HEK293 (cell line): ENCODE measurements around the gene LMNA.

Source experiments
- FEZF1 ChIP-seq: fragments of 450-650 bp; formaldehyde crosslinking; IDR thresholded peaks from 2 replicates; pipeline ENCODE4 v1.5.1; 2016; ENCODE audit warnings: missing biosample characterization, missing genetic modification characterization
- GLIS1 ChIP-seq: fragments of 450-650 bp; formaldehyde crosslinking; IDR thresholded peaks from 2 replicates; pipeline ENCODE4 v1.5.1; 2016; ENCODE audit warnings: missing biosample characterization, missing genetic modification characterization
- HOXA7 ChIP-seq: sonication (generic); formaldehyde crosslinking; IDR thresholded peaks from 2 replicates; pipeline ENCODE4 v1.8.1; 2022; ENCODE audit warnings: missing genetic modification reagents, borderline replicate concordance
- KLF1 ChIP-seq: fragments of 450-650 bp; formaldehyde crosslinking; IDR thresholded peaks from 2 replicates; pipeline ENCODE4 v1.5.1; 2016; ENCODE audit warnings: missing biosample characterization, missing genetic modification characterization
- KLF17 ChIP-seq: fragments of 450-650 bp; formaldehyde crosslinking; IDR thresholded peaks from 2 replicates; pipeline ENCODE4 v1.5.1; 2016; ENCODE audit warnings: missing biosample characterization, missing genetic modification characterization
- OVOL3 ChIP-seq: fragments of 450-650 bp; formaldehyde crosslinking; IDR thresholded peaks from 2 replicates; pipeline ENCODE4 v1.5.1; 2016; ENCODE audit warnings: missing biosample characterization, missing genetic modification characterization
- PATZ1 ChIP-seq: fragments of 450-650 bp; formaldehyde crosslinking; IDR thresholded peaks from 2 replicates; pipeline ENCODE4 v1.5.1; 2016; ENCODE audit warnings: missing biosample characterization, missing genetic modification characterization
- PBX3 ChIP-seq: sonication (generic); formaldehyde crosslinking; IDR thresholded peaks from 2 replicates; pipeline ENCODE4 v1.8.1; 2022; ENCODE audit warnings: mild to moderate bottlenecking, moderate library complexity, missing genetic modification reagents
- PRDM1 ChIP-seq: fragments of 450-650 bp; formaldehyde crosslinking; IDR thresholded peaks from 2 replicates; pipeline ENCODE4; 2016; ENCODE audit warnings: missing biosample characterization, missing genetic modification characterization
- WT1 ChIP-seq: fragments of 450-650 bp; formaldehyde crosslinking; IDR thresholded peaks from 2 replicates; pipeline ENCODE4 v1.5.1; 2016; ENCODE audit warnings: missing biosample characterization, missing genetic modification characterization
- ZFP37 ChIP-seq: fragments of 450-650 bp; formaldehyde crosslinking; IDR thresholded peaks from 2 replicates; pipeline ENCODE4 v1.5.1; 2016; ENCODE audit warnings: missing biosample characterization, missing genetic modification characterization
- ZNF121 ChIP-seq: fragments of 450-650 bp; formaldehyde crosslinking; IDR thresholded peaks from 2 replicates; pipeline ENCODE4 v1.5.1; 2016; ENCODE audit warnings: missing biosample characterization, missing genetic modification characterization
- ZNF132 ChIP-seq: fragments of 450-650 bp; formaldehyde crosslinking; IDR thresholded peaks from 2 replicates; pipeline ENCODE4 v1.5.1; 2017; ENCODE audit warnings: missing biosample characterization, missing genetic modification characterization, borderline replicate concordance
- ZNF138 ChIP-seq: fragments of 450-650 bp; formaldehyde crosslinking; IDR thresholded peaks from 2 replicates; pipeline ENCODE4 v1.5.1; 2016; ENCODE audit warnings: missing biosample characterization, missing genetic modification characterization, borderline replicate concordance
- ZNF169 ChIP-seq: fragments of 450-650 bp; formaldehyde crosslinking; IDR thresholded peaks from 2 replicates; pipeline ENCODE4 v1.5.1; 2016; ENCODE audit warnings: missing biosample characterization, missing genetic modification characterization
- ZNF175 ChIP-seq: fragments of 450-650 bp; formaldehyde crosslinking; IDR thresholded peaks from 2 replicates; pipeline ENCODE4 v1.5.1; 2016; ENCODE audit warnings: missing biosample characterization, missing genetic modification characterization
- ZNF274 ChIP-seq, 2 experiments: fragments of 200-500 bp in 1 of 2; fragments of 450-650 bp in 1 of 2; sonication (Bioruptor generic) in 1 of 2; formaldehyde crosslinking in 1 of 2; IDR thresholded peaks; 2 replicates each; pipeline versions ENCODE4 v1.5.1 to v1.6.1; 2014 to 2016; ENCODE audit warnings: borderline replicate concordance in 1 of 2, inconsistent platforms in 1 of 2, low read length in 1 of 2, missing biosample characterization in 1 of 2, missing genetic modification characterization in 1 of 2
- ZNF324 ChIP-seq: fragments of 450-650 bp; formaldehyde crosslinking; IDR thresholded peaks from 2 replicates; pipeline ENCODE4 v1.5.1; 2016; ENCODE audit warnings: missing biosample characterization, missing genetic modification characterization
- ZNF341 ChIP-seq: fragments of 450-650 bp; formaldehyde crosslinking; IDR thresholded peaks from 2 replicates; pipeline ENCODE4; 2016; ENCODE audit warnings: low read depth, missing biosample characterization, missing genetic modification characterization
- ZNF362 ChIP-seq: fragments of 450-650 bp; formaldehyde crosslinking; IDR thresholded peaks from 2 replicates; pipeline ENCODE4 v1.5.1; 2016; ENCODE audit warnings: missing biosample characterization, missing genetic modification characterization
- ZNF366 ChIP-seq: fragments of 450-650 bp; formaldehyde crosslinking; conservative IDR thresholded peaks from 2 replicates; pipeline ENCODE4 v1.5.1; 2016; ENCODE audit warnings: missing biosample characterization, missing genetic modification characterization
- ZNF423 ChIP-seq: fragments of 450-650 bp; formaldehyde crosslinking; IDR thresholded peaks from 2 replicates; pipeline ENCODE4 v1.5.1; 2016; ENCODE audit warnings: missing biosample characterization, missing genetic modification characterization
- ZNF426 ChIP-seq: fragments of 450-650 bp; formaldehyde crosslinking; IDR thresholded peaks from 2 replicates; pipeline ENCODE4 v1.5.1; 2017; ENCODE audit warnings: missing biosample characterization, missing genetic modification characterization, mild to moderate bottlenecking, inconsistent platforms, moderate library complexity
- ZNF433 ChIP-seq: fragments of 450-650 bp; formaldehyde crosslinking; IDR thresholded peaks from 2 replicates; pipeline ENCODE4 v1.5.1; 2016; ENCODE audit warnings: missing biosample characterization, missing genetic modification characterization, low read depth
- ZNF501 ChIP-seq: fragments of 450-650 bp; formaldehyde crosslinking; IDR thresholded peaks from 2 replicates; pipeline ENCODE4 v1.5.1; 2016; ENCODE audit warnings: missing biosample characterization, missing genetic modification characterization
- ZNF514 ChIP-seq: fragments of 450-650 bp; formaldehyde crosslinking; IDR thresholded peaks from 2 replicates; pipeline ENCODE4 v1.5.1; 2016; ENCODE audit warnings: missing biosample characterization, missing genetic modification characterization
- ZNF548 ChIP-seq: fragments of 450-650 bp; formaldehyde crosslinking; IDR thresholded peaks from 2 replicates; pipeline ENCODE4 v1.5.1; 2016; ENCODE audit warnings: missing biosample characterization, missing genetic modification characterization
- ZNF585B ChIP-seq: fragments of 450-650 bp; formaldehyde crosslinking; IDR thresholded peaks from 2 replicates; pipeline ENCODE4 v1.5.1; 2016; ENCODE audit warnings: missing biosample characterization, missing genetic modification characterization
- ZNF645 ChIP-seq: fragments of 450-650 bp; formaldehyde crosslinking; IDR thresholded peaks from 2 replicates; pipeline ENCODE4; 2016; ENCODE audit warnings: missing biosample characterization, missing genetic modification characterization
- ZNF670 ChIP-seq: fragments of 450-650 bp; formaldehyde crosslinking; IDR thresholded peaks from 2 replicates; pipeline ENCODE4 v1.5.1; 2016; ENCODE audit warnings: missing biosample characterization, missing genetic modification characterization, low read depth
- ZNF677 ChIP-seq: fragments of 450-650 bp; IDR thresholded peaks from 2 replicates; pipeline ENCODE4 v1.5.0; 2018; ENCODE audit warnings: missing biosample characterization, mild to moderate bottlenecking, missing genetic modification characterization, moderate library complexity
- ZSCAN16 ChIP-seq: fragments of 450-650 bp; formaldehyde crosslinking; IDR thresholded peaks from 2 replicates; pipeline ENCODE4 v1.5.1; 2016; ENCODE audit warnings: missing biosample characterization, missing genetic modification characterization
- ZSCAN4 ChIP-seq: fragments of 450-650 bp; formaldehyde crosslinking; IDR thresholded peaks from 2 replicates; pipeline ENCODE4 v1.5.1; 2017; ENCODE audit warnings: missing biosample characterization, missing genetic modification characterization

The LMNA gene

GRCh38 chr1:156114101-156114918, at the start of gene LMNA (continued):
- TF ChIP-seq ZNF645 (tag by site-specific recombination) (no peak), PRDM1 (peak; percentile 89), PBX3 (CRISPR knock-in tag) (no peak), ZNF670 (tag by site-specific recombination) (no peak), ZNF274 (IDR thresholded peaks at IDR 0.05; ENCODE audit: low read length) (no peak), ZNF274 (tag by site-specific recombination; IDR thresholded peaks at IDR 0.05; ENCODE audit: borderline replicate concordance) (no peak), ZNF175 (no peak), ZNF677 (tag by site-specific recombination) (no peak), HOXA7 (CRISPR knock-in tag) (no peak), ZNF366 (tag by site-specific recombination) (peak; percentile 89), ZSCAN16 (no peak), GLIS1 (tag by site-specific recombination) (peak; percentile 73), OVOL3 (tag by site-specific recombination) (no peak), FEZF1 (tag by site-specific recombination) (no peak), ZNF426 (tag by site-specific recombination) (no peak), ZNF362 (tag by site-specific recombination) (no peak), ZFP37 (0 out of 2 replicates have a peak, but pooled peaks have one; percentile 30), ZSCAN4 (tag by site-specific recombination) (no peak), PATZ1 (tag by site-specific recombination) (peak; percentile 99), ZNF121 (tag by site-specific recombination) (no peak), ZNF423 (tag by site-specific recombination) (no peak), ZNF132 (no peak), ZNF169 (tag by site-specific recombination) (no peak), ZNF548 (tag by site-specific recombination) (no peak), ZNF138 (tag by site-specific recombination) (no peak), KLF17 (peak; percentile 98), ZNF501 (tag by site-specific recombination) (peak; percentile 59; the same call in 1 of the 2 replicates), KLF1 (tag by site-specific recombination) (peak; percentile 90), ZNF433 (tag by site-specific recombination) (no peak), ZNF324 (tag by site-specific recombination) (peak; percentile 88), ZNF341 (tag by site-specific recombination) (no peak), WT1 (tag by site-specific recombination) (peak; percentile 79), ZNF514 (tag by site-specific recombination) (no peak), ZNF585B (no peak)
